T47D (cell line): Measurements from ENCODE around the gene IL11RA.

Experiments used
- DNase-seq, 2 experiments: peaks; one replicate each; pipeline versions ENCODE4 v3.0.0 to v3.0.0-alpha.2; 2011 to 2012; ENCODE audit warnings: low read depth in 1 of 2, low spot score in 1 of 2
- JUND ChIP-seq: IDR thresholded peaks from 2 replicates; pipeline ENCODE4 v1.6.1; 2012; ENCODE audit warnings: low read depth
- in situ Hi-C: cut with HindIII; loops from 2 replicates; pipeline ENCODE4 v1.10.0; 2016; ENCODE audit warnings: low sequenced_read_pairs, low pct_unique_long_range_greater_than_20kb

IL11RA gene

DNA sequence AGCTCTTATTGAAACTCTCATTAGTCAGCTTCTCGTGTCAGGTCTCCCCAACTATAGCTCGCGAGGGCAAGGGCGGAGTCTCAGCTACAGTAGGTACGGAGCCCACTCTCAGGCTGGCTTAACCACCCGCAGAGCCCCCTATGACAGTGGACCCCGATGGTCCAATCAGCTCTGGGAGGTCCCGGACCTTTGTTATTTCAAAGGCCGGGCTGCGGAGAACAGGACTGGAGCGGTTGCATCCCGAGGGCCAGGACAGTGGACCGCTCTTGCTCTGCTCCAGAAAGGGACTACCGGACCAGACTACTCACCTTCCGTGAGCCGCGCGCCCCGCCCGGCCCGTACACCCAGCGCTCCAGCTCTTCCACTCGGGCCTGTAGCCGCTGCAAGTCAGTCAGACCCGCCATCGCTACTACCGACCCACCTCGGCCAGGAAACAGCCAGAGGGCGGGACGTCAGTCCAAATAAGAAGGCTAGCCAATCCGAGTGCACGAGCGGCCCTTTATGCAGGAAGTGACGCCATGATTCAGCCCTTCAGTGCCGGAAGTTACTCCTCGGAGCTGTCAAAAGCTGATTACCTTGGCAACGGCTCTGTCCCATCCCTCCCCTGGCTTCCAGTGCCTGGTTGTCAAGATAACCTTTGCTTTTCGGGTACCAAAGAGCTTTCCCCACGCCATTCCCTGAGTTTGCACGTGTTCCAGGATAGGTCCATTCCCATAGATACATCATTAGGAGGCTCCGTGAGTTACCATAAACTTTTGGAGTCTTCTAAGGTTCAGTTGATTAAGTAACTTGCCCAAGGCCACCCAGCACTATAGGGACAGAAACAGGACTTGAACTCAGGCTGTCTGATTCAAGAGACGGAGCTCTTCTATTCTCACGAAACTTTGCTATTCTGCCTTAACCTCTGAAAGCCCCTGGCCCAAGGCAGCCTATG lies 31.7 kb upstream of the IL11RA start, which contains the start of gene DCTN3:
TSS of gene DCTN3 (minus strand) at position 435 of the 934 bp plus-strand sequence. CDS start at position 404, 31 bp downstream.
- DNase-seq: peak; percentile 82 to 92
- no peak for TF ChIP-seq JUND
- in situ Hi-C loops: no loop called here

DNA sequence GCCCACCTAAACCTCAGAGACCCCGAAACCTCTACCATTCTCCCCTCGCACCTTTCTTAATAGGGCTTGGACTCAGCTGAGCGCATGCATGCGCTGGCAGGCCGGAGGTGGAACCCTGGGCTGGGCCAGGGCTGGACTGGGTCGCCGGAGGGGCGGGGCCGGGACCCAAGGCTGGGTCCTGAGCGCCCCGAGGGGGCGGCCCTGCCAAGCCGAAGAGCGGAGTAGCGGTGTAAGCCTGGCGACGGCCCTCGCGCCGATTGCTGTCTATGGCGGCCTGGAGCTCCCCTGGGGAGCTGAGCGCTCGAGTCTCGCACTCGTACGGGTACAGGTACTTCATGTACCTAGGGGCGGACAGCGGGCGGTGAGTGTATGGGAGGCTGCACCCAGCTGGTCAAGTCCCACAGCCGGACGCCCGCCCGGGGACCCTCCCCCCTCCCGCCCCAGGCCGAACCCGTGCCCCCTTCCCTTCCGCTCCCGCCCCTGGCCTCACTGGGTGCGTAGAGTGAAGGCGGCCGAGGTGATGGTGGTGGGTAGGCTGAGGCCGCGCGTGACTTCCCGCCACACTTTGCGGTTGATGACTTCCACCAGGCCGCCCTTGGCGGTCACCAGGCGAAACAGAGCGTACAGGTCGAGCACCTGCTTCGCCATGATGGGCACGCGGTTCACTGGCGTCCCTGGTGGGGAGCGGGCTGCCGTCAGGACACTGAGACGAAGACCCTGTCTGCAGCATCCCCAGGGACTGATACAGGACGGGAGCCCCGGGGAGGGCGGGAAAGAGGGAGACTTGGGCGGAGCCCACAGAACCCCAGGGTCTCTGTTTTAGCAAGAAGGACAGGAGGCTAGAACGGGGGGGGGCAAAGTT lies 28.4 kb upstream of the IL11RA start:
- no peak for TF ChIP-seq JUND
- in situ Hi-C loops: no loop called here
- no peak for DNase-seq

DNA sequence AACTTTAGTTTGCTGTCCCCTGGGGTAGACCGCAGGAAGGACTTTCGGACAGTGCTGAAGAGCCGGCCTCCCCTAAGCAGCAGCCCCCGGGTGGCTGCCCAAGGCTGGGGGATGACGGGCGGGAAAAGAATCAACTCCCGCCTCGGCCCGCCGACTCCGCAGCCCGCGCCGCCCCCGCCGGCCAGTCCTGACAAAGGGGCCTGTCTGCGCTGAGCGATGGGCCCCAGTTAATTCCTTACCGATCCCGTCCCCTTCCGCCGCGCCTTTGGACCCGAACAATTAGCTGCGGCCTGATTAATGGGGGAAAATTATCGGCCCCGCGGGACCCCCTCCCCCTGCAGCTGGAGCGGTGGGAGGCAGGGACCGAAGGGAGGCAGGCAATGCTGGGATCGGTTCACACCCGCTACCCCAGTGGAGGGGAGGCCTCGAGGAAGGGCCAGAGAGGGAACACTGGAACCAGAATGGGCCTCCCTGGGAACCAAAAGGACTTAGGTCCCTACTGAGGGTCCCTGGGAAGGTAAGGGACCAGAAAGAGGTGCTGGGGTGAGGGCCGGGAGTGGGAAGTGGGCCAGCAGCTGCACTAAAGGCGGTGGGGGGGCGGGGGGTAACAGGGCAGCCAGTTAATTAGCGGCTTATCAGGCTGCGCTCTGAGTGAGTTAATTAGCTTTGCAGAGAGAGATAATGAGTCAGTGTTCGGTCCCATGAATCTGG lies 27.4 kb upstream of the IL11RA start:
- no peak for TF ChIP-seq JUND
- in situ Hi-C loops: no loop called here
- DNase-seq: no peak

DNA sequence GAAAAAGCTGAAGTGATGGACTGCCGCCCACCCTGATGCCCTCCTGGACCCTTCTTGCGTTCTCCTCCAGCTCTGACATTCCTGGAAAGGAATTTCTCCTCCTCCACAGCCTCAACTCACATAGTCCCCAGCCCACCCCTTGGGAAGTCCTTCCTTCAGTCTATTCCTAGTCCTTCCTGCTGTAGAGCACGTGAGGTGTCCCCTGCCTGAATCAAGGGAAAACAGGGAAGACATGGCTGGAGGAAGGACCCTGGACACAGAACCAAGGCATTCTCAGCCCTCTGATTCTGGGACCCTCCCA lies 26.8 kb upstream of the IL11RA start:
- DNase-seq: no peak
- no peak for TF ChIP-seq JUND
- in situ Hi-C loops: no loop called here

DNA sequence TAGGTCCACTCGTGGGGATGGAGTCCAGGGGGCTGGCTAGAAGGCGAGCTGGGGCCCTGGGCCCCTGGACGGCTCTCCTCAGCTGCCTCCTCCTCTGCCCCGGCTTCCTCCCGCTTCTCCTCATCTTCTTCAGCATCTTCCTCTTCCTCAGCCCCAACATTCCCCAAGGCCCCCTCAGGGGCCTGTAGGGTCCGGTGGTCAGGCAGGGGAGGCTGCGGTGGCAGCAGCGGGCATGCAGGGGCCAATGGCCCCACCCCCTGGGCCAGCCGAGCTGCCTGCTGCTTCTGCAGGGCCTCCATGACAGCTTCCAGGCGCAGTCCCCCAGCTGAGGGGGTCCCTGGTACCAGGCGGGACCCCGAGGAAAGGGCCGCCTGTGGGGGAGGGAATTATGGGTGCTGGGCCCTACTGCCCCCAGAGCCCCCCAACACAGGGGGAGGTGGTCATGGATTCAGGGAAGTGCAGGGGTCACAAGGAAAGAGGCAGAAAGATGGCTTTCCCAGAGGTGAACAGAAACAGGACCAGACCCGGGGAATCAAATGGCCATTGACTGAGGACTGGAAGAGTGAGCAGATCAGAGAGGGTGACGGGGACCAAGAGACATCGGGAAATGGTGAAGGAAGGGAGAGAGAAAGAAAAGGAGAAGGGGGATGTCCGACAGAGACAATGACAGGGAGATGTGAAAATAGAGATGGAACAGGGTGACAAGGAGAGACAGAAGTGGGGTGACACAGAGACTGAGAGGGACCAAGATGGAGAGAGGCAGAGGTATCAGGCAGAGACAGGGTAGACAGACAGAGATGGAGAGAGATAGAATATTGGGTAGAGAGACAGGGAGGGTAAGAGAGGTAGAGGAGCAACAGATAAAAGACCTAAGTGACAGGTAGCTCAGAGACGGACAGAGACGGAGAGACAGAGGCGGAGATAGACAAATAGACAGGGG lies 24.0 kb upstream of the IL11RA start:
- no peak for TF ChIP-seq JUND
- no peak for DNase-seq
- in situ Hi-C loops: no loop called here

DNA sequence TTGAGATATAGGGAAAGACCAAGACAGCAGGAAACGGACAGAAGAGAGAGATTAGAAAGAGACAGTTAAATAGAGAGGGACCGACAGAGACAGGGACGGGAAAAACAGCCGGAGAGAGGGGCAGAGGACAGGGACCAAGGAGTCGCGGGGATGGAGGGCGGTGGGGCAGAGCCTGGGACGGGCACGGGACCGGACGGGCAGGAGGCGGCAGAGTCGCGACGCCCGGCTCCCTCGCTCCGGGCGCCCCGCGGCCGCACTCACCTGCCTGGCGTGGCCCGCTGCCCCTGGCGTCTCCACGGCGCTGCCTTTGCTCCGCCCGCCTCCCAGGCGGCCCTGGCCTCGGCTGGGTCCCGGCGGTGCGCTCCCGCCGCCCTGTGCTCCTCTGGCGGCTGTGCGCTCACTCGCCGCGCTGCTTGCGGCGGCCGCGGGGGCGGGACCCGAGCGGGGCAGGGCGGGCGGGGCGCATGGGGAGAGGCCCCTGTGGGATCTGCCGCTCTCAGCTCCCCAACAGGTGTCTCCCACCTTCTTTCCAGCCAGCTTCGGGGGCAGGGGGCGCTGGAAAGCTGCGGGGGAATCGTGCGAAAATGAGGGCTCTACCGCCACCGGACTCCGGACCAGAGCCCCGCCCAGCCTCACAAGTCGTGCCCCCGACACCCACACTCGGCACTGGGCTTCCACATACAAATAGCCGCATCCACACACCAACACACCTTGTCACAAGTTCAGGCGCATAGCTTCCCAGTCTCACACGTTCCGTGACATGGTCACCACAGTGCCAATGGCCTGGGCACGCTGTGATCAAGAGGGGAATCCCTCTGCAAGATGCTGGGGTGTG lies 23.1 kb upstream of the IL11RA start, which contains the start of gene ARID3C:
TSS of gene ARID3C (minus strand) at position 411 of the 835 bp plus-strand sequence. CDS start 1,052 bp downstream, outside the sequence.
- in situ Hi-C loops: no loop called here
- DNase-seq: peak; percentile 57 to 58
- no peak for TF ChIP-seq JUND

DNA sequence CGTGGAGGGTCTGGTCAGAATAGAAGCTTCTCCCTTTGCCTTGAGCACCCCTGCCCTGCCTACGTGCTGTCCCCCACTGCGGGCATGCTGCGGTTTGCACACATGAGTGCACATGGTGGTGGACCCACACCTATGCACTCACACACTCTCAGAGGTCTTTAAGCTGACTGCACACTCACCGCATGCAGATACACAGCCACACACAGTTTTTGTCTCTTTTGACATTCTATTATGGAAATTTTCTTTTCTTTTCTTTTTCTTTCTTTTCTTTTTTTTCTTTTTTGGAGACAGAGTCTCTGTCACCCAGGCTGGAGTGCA lies 22.5 kb upstream of the IL11RA start:
- TF ChIP-seq JUND: no peak
- DNase-seq: no peak
- in situ Hi-C loops: no loop called here

DNA sequence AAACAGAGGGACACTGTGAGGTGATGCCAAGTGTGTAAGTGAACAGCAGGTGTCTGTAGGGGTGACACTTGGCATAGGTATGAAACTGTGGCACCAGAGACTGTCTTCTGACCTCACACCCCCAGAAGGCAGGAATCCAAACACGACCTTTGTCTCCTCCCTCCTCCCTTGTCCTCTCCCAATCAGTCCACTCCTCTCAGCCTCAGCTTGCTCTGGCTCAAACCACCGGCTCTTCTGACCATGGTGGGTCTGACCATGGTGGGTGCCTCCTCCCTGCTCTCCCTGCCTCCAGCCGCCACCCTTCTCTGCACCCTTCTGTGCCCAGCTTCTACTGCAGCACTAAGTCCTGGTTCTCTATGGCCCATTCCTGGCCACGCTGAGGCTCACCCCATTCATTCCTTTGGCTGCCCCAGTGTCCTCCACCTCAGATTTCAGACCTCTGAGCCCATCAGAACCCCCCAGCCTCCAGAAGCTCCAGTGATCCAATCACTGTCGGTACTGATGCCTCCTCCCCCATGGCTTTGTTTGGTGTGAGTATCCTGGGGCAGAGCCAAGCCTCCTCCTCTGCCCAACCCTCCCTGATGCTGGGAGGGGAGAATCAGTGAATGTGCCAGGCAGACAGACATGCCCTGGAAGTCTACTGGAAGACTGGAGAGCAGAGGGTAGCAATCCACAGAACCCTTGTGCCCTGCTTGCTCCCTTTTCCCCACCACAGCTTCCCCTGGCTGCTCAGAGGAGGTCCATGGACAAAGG lies 21.4 kb upstream of the IL11RA start:
- DNase-seq: peak in 1 of 2 experiments; percentile 28
- in situ Hi-C loops: no loop called here
- no peak for TF ChIP-seq JUND

DNA sequence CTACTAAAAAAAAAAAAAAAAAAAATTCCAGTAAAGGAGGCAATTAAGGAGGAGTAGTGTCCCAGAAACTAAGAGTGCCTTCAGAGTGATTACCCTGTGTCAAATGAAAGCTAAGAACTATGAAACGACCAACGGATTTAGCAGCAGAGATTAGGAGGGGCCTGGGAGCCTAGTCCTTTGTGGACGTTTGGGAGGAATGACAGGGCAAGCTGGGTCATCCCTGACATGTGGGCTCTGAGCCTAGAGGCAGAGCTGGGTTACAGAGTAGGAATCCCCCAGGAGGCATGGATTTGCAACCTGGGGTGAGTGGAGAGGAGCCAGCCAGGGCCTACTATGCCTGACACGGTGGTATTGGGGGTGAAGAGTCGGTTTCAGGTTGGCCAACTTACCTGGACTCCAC lies 18.8 kb upstream of the IL11RA start:
- DNase-seq: no peak
- in situ Hi-C loops: no loop called here
- no peak for TF ChIP-seq JUND

DNA sequence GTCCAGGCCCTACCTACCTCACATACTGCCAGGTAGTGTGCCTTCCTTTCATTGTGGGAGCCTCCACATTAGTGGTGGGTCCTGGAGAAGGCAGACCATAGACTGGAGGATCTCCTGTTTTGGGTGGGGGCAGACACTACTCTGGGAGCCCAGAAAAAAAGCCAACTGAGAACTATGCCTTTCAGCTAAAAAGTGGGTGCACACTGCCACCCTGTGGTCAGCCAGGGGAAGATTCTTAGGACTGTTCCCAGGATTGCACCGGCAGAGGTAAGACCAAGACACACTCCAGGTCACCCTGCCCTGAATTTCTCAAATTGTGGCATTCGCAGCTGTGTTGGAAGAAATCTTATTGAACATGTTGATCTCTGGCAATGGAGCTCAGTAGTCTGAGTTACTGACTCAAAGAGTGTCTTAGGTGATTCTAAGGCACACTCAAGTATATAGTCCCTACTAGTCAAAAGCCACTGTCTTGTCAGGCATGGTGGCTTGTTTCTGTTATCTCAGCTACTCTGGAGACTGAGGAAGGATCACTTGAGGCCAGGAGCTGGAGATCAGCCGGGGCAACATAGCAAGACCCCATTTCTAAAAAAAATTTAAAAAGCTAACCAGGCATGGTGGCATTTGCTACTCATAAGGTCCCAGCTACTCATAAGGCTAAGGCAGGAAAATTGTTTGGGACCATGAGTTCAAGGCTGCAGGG lies 18.0 kb upstream of the IL11RA start:
- peak; percentile 70 to 82 for DNase-seq
- no peak for TF ChIP-seq JUND
- in situ Hi-C loops: no loop called here
